Frontal cortex (tissue), 4 donors: ENCODE results near the gene MAP3K19. TPM values are rescaled to one million over a fixed set of nuclear protein-coding genes. Genes with fewer than 3 reads are reported as not detected.
"Not testable (repeated sequence)": the region's sequence is repeated elsewhere in the genome, so short reads cannot be mapped to it uniquely, and the experiment has no call there.

Experiments
- DNase-seq, 2 donors: peaks; one replicate each; pipeline ENCODE4 v3.0.0; 2012; ENCODE audit warnings: low spot score in 2 of 2
- FAIRE-seq: peaks from 2 replicates; lab custom pipeline; 2012; peaks lifted over from hg19 to GRCh38; lab: Jason Lieb, UNC
- total RNA-seq: library from RNA; depleted of rRNA; stranded (reverse); fragments of >200 nt; gene quantifications from one replicate; pipeline ENCODE4 v1.2.3, GENCODE V29; 2014
- donor health status: control.
- donor health status: control.
- donor health status: control.

Gene MAP3K19, protein sequence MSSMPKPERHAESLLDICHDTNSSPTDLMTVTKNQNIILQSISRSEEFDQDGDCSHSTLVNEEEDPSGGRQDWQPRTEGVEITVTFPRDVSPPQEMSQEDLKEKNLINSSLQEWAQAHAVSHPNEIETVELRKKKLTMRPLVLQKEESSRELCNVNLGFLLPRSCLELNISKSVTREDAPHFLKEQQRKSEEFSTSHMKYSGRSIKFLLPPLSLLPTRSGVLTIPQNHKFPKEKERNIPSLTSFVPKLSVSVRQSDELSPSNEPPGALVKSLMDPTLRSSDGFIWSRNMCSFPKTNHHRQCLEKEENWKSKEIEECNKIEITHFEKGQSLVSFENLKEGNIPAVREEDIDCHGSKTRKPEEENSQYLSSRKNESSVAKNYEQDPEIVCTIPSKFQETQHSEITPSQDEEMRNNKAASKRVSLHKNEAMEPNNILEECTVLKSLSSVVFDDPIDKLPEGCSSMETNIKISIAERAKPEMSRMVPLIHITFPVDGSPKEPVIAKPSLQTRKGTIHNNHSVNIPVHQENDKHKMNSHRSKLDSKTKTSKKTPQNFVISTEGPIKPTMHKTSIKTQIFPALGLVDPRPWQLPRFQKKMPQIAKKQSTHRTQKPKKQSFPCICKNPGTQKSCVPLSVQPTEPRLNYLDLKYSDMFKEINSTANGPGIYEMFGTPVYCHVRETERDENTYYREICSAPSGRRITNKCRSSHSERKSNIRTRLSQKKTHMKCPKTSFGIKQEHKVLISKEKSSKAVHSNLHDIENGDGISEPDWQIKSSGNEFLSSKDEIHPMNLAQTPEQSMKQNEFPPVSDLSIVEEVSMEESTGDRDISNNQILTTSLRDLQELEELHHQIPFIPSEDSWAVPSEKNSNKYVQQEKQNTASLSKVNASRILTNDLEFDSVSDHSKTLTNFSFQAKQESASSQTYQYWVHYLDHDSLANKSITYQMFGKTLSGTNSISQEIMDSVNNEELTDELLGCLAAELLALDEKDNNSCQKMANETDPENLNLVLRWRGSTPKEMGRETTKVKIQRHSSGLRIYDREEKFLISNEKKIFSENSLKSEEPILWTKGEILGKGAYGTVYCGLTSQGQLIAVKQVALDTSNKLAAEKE (N-terminal part only)
- total RNA-seq = 0.41 TPM

DNA sequence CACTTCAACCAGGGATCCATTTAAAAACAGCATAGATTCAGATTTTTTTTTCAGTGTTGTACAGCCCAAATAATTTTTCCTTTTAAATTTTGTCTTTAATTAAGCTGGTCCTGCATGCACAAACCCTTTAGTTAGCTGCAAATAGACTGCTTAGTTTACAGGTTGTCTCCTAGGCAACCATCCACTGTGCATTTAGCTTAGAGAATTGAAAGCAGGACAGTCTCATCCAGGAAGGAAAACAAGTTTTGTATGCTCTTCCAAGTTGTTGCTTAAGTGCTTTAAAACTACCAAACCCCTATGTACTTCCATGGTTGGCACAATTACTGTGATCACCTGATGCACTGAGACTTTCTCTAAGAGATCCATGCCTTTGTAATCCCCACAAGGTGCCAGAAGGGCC lies at the start of gene MAP3K19:
Gene MAP3K19, minus strand, starts transcription at position 148 of the 400 bp plus-strand sequence. CDS start 22,800 bp downstream, outside the sequence.
- DNase-seq (no peak), FAIRE-seq (no peak)

DNA sequence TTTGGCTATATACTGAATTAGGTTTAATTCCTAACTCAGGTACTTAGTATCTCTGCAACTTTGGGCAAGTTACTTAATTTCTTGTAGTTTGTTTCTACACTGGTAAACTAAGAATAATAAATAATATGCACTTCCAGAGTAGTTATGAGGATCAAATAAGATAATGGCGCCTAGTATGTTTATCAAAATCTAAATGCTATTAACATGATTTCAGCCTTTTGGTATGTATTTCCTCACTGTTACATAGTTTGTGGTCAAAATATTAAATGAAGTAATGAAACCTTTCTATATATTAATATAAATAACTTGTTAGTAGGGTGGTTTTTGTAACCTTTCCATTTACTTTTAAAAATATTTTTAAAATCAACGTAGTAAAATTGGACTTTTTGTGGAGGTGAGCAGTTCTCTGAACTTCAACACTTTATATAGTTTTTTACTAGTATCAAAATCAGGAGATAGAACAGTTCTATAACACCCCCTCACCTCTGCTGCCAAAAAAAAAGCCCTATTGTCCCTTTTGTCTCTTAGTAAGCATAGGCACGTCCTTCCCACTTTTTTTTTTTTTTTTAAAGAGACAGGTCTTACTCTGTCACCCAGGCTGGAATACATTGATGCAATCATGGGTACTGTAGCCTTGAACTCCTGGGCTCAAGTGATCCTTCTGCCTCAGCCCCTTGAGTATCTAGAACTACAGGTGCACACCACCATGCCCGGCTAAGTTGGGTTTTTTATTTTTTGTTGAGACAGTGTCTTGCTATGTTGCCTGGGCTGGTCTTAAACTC lies 49.6 kb upstream of the MAP3K19 start:
- DNase-seq (no peak), FAIRE-seq (peak; percentile 19)

DNA sequence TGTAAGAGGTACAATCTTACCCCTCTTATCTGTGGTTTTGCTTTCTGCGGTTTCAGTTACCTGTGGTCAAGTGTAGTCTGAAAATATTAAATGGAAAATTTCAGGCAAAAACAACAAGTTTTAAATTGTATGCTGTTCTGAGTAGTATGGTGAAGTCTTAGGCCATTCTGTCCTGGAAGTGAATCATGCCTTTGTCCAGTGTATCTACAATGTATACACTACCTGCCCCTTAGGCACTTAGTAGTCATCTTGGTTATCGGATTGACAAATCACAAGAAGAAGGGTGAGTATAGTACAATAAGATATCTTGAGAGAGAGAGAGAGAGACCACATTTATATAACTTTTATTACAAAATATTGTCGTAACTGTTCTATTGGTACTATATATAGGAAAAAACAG lies 48.3 kb upstream of the MAP3K19 start:
- DNase-seq = no peak

DNA sequence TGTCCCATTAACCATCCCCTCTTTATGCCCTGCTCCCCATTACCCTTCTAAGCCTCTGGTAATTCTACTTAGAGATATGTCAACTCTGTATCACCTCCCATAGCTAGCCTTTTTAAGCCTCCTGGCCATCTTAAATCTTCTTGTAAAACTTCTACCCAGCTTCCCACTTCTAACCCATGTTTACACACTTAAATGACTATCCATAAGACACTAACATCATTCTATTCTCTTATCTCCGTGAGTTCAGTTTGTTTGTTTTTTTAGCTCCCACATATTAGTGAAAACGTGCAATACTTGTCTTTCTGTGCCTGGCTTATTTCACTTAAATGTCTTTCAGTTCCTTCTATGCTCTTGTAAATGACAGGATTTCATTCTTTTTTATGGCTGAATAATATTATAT lies 47.3 kb upstream of the MAP3K19 start:
- DNase-seq (no peak), FAIRE-seq (no peak)

More for the DNA sequence above, 48.3 kb upstream of the MAP3K19 start:
- no peak for FAIRE-seq

DNA sequence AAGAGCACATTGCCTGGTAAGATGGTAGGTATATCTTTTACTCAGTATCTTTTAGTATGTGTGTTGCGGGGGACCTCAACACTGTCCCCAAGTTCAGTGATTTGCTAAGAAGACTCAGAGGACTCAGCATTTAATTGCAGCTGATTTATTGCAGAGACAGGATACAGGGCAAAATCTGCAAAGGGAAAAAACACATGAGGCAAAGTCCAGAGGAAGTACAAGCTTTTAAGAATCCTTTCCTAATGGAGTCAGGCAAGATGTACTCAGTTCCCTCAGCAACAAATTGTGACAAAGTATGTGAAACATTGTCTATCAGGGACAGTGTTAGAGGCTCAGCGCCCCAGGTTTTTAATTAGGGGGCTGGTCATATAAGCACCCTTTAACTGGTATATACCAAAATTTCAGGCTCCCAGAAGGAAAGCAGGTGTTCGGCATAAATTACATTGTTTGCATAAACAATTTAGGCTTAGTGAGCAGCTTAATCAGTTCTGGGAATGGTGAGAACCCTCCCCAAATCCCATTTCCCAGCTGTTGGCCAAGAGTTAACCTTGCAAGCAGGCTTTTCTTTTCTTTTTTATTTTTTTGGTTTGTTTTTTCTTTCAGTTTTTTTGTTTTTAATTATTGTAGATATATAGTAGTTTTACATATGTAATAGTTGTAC lies 46.6 kb upstream of the MAP3K19 start:
- no peak for FAIRE-seq

DNA sequence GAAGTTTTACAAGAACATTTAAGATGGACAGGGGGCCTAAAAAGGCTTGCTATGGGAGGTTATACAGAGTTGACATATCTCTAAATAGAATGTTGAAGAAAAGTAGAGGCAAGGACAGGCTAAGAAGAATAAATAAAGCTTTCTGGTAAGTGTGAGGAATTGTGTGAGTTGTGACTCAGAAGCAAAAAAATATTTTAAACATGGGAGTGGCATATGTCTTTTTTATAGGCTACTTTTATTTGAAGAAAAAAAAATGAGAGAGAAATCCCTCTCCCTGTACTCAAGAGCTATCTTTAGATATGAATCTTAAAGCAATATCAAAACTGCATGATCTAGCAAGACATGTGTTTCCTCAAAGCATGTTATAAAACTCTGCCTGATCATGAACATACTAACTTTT lies 45.9 kb upstream of the MAP3K19 start:
- FAIRE-seq = no peak
- DNase-seq = no peak

More for the DNA sequence above, 46.6 kb upstream of the MAP3K19 start:
- no peak for DNase-seq

DNA sequence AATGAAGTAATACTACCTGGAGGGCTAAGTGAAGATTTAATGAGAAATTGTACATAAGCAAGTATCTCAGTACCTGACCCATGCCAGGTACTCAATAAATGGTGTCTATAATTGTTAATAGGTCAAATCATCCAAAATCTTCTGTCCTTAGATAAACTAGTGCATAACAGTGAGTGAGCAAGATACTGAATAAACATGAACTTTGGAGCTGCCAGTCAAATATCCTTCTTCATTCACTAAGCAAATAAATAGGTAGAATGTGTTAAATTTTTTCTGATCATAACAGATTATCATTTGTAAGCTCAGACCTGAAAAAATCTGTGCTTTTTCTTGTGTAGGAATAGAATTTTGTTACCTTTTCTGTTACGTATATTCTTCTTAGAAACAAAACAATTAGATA lies 44.4 kb upstream of the MAP3K19 start:
- FAIRE-seq = no peak

DNA sequence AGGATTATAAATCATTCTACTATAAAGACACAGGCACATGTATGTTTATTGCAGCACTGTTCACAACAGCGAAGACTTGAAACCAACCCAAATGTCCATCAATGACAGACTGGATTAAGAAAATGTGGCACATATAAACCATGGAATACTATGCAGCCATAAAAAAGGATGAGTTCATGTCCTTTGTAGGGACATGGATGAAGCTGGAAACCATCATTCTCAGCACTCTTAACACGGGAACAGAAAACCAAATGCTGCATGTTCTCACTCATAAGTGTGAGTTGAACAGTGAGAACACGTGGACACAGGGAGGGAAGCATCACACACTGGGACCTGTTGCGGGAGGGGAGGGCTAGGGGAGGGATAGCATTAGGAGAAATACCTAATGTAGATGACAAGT lies 42.4 kb upstream of the MAP3K19 start:
- not testable (repeated sequence) for DNase-seq, FAIRE-seq

More for the DNA sequence above, 44.4 kb upstream of the MAP3K19 start:
- DNase-seq = no peak

DNA sequence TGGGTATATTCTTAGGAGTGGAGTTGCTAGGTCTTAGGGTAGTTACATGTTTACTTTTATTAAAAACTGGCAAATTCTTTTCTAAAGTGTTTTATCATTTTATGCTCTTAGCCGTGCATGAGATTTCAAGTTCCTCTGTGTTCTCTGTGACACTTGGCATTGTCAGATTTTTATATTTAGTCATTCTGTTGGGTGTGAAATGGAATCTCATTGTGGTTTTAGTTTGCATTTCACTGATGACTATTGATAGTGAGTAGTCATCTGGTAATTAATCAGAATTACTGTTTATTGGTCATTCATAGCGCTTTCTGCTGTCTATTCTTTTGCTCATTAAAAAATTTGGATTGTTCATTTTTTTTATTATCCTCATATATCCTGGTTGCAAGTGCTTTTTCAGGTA lies 39.0 kb upstream of the MAP3K19 start:
- no peak for DNase-seq
- FAIRE-seq = no peak

DNA sequence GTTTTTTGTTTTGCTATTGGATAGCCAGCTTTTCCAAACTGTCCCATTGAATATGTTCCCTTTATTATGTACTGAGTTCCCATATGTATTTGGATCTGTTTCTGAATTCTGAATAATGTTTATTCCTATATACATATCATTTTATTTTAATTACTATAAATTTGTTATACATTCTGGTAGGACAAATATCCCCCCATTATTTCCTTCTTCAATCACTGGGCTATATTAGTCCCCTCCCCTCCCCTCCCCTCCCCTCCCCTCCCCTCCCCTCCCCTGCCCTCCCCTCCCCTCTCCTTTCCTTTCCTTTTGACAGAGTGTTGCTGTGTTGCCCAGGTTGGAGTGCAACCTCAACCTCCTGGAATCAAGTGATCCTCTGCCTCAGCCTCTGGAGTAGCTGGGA lies 31.2 kb upstream of the MAP3K19 start:
- DNase-seq (no peak), FAIRE-seq (no peak)

DNA sequence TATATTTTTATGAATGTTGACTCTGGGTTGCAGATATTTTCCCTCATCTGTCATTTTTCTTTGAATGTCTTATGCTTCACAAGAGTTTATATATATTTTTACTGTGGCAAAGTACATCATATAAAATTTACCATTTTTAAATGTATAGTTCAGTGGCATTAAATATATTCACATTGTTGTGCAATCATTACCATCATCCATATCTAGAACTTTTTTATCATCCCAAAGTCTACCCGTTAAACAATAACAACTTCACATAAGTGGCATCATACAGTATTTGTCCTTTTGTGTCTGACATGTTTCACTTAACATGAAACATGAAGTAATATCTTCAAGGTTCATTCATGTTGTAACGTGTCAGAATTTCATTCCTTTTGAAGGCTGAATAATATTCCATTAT lies 29.3 kb upstream of the MAP3K19 start:
- DNase-seq (no peak), FAIRE-seq (no peak)

DNA sequence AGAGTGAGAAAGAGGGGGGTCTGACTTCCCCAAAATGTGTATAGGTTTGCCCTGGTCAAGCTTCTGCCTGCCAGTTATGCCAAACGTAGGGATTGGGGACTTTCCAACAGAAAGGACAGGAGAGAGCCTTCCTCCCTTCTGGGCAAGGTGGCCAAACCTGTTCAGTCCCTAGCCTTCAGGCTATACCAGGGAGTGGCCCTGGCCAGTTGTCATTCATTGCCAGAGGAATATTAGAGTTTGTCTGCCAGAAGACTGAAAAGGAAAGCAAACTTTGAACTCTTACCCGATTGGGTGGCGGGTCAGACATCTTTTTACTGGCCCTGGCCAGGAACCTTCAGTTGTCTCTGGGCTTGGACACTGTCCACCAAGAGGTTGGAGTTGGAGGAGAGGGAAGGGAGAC lies 27.0 kb upstream of the MAP3K19 start:
- DNase-seq (no peak), FAIRE-seq (no peak)

DNA sequence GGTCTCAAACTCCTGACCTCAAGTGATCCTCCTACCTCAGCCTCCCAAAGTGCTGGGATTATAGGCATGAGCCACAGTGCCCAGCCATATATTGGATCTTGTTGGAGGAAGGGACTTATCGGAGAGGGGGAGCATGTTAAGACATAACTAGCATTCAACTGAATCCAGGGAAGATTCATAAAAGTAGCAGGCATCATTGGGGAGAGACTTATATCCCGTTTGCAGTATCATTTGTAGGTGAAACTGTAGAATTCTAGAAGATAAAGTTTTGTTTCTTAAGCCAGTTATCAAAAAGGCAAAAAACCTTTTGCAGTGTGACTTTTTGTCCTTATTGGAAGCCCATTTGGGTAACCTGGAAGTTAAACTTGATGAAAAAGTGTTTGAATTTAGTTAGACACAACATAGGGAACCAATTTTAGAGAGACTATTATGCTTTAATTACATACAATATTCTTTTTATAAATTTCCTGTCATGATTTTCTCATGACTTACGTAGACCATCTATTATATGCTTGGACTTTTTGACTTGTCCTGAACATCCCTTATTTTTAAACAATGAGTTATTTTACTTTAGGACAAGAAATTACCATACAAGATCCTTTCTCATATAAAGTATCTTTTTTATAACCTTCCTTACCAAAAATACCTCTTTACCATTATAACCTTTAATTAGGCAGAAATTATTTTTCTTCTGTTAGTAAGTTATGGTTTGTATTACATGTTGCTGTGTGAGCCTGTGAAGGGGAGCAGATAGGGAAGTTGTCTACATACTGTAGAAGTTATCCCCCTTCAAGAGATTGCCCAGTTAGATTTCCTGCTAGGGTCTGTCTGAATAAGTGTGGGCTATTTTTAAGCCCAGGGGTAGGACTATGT lies 25.1 kb upstream of the MAP3K19 start:
- FAIRE-seq (no peak), DNase-seq (no peak)

DNA sequence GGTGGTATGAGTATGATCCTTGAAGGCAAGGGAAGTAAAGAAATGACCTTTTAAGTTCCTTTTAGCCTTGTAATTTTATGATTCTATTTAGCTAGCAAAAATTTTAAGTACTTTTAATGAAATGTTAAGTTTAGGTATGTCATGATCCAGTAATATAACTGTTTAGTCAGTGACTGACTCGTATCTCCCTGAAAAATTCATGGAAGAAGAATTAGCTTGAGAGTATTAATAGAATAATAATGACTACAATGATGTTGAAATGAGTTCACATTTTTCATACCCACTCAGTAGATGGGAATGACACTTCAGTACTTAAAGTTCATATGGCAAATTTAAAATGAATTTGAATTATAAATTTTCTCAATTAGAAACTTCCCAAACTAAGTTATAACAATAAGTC lies 19.5 kb upstream of the MAP3K19 start:
- DNase-seq (no peak), FAIRE-seq (peak; percentile 23)

DNA sequence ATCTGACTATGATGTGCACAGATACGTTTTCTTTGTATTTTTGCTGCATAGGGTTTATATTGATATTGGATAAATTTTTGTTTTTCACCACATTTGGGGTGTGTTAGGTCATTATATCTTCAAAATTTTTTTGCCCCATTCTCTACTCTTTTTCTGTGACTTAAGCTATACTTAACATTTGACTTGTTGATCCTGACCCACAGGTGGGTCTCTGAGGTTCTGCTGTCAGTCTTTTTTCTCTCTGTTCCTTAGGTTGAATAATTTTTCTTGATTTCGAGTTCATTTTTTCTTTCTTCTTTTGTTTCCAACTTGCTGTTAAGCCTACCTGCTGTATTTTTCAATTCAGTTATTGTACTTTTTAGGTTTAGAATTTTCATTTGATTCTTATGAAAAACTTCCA lies 16.9 kb upstream of the MAP3K19 start:
- no peak for FAIRE-seq

DNA sequence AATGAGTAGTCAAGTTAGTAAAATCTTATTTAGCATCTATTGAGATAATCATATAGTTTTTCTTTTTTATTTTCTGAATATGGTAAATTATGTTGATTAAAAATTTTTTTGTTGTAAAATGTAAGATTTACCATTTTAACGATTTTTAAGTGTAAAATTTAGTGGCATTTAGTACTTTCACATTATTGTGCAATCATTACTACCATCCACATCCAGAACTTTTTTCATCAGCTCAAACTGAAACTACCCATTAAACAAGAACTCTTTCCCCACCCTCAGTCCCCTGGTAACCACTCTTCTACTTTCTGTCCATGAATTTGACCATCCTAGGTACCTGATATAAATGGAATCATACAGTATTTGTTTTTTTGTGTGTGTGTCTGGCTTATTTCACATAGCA lies 16.0 kb upstream of the MAP3K19 start:
- FAIRE-seq (peak; percentile 56), DNase-seq (no peak)

More for the DNA sequence above, 16.9 kb upstream of the MAP3K19 start:
- DNase-seq = no peak

DNA sequence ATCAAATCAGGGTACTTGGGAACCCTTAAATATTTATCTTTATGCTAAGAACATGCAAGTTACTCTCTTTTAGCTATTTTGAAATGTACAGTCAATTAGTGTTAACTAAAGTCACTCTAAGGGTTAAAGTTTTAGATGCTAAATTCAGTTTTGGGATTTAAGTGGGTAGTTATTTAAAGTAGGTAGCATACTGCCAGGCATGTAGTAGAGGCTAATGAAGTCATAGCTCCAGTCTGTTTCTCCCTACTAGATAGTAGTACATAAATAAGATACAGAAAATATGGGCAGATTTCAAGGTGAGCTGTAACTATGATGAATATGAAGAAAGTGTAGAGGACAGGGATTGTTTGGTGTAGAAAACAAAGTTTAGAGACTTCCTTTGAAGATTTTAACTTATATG lies 12.3 kb upstream of the MAP3K19 start:
- DNase-seq (no peak), FAIRE-seq (no peak)

DNA sequence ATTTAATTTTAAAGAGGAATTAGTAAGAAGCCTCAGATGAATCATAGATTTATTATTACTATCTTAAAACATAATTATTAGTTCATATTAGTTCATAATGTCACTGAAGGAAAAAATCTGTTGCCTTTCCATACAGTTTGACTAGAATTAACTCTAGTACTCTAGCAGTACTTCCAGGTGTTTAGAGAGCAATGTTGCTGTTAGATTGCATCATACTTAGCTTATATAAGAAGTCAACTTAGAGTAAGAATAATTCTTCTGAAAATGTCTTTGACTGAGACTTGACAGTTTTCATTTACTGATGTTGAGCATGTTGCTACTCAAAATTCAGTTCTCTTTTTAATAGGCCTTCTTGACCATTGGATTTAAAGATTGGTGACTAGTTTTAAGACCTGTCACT lies 9.5 kb upstream of the MAP3K19 start:
- FAIRE-seq (no peak), DNase-seq (no peak)
